Measurements from ENCODE around the gene ADARB1.

ADARB1 gene

DNA sequence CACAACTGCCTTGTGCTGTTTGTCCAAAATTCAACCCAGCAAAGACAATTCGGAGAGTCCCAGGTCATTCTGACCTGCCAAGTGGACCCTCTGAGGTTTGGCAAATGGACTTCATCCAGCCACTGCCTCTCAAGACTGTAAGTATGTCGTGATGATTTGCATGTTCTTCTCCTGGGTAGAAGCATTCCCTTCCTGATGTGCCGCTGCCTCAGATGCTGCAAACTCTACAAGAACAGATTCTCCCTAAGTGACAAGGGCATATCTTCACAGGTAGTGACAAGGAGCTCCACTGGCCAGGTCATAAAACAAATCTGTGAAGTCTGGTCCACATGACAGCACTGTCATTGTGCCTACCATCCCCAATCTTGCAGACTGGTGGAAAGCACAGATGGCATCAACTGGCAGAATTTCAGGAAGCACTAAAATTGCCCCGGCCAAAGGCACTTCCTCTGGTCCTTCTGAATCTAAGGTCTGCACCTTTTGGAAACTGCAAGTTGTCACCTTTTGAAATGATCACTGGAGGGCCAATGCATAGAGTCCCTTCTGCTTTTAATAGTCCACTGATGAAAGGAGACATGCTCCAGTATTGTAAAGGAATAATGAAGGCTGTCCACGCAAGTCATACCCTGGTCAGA, 185.9 kb downstream of the ADARB1 start:
- TF ChIP-seq ZNF70 (CRISPR knock-in tag; IDR thresholded peaks at IDR 0.05) (no peak), ZFP30 (CRISPR knock-in tag; IDR thresholded peaks at IDR 0.05) (no peak), ARNTL (CRISPR knock-in tag; IDR thresholded peaks at IDR 0.05; ENCODE audit: borderline replicate concordance, low read depth) (no peak), TCF4 (CRISPR knock-in tag; IDR thresholded peaks at IDR 0.05; ENCODE audit: borderline replicate concordance) (no peak), ISL1 (CRISPR knock-in tag; IDR thresholded peaks at IDR 0.05) (no peak), OSR1 (CRISPR knock-in tag; IDR thresholded peaks at IDR 0.05) (no peak), PPARA (CRISPR knock-in tag; IDR thresholded peaks at IDR 0.05; ENCODE audit: borderline replicate concordance) (no peak), ZNF565 (CRISPR knock-in tag; conservative IDR thresholded peaks at IDR 0.05; ENCODE audit: low read depth) (no peak), ESRRG (CRISPR knock-in tag; IDR thresholded peaks at IDR 0.05) (no peak), RARB (CRISPR knock-in tag; IDR thresholded peaks at IDR 0.05) (no peak)
- ATAC-seq: no peak

DNA sequence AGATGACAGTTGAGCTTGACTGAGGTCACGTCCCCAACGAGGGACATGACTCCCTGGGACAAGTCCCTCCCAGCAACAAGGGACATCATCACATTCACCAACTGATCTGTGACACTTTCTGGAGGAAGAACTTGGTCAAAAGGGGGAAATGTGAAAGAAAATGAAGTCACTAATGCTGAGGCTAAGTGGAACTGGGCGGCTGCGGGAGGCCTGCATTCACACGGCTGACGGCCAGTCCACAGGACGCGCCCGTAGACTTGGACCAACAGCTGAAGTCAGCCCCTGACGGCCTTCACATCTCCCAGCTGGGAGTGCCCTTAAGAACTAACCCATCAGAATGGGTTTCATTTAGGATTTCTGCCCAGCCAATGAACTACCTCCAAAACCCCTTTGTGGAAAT, 186.7 kb downstream of the ADARB1 start:
- no peak for TF ChIP-seq ZC3H10 (CRISPR knock-in tag; IDR thresholded peaks at IDR 0.05)
- no peak for ATAC-seq

DNA sequence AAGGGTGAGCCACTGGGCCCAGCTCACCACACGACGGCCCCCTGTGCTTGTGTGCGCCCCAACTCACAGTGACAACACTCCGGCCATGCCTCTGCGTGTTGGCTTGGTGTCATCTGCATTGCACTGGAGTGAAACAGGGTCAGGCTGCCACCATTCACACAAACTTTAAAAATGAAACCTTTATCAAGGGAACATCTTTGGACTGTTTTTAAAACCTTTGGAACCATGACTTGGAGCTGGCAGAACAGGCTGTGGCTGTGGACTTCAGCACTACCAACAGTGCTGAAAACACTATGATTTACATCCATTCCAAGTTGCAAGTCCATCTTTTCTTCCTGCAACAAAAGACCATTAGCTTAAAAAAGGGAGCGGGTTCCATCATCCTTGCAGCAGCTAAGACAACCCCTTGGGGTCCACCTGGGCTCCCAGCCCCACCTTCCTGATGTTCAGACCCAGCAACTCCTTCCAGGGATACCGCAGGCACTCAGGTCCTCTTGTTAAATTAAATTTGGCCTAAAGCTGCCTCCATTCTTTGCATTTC, 187.7 kb downstream of the ADARB1 start:
- TF ChIP-seq ZNF565 (CRISPR knock-in tag; conservative IDR thresholded peaks at IDR 0.05; ENCODE audit: low read depth) (no peak), ZC3H10 (CRISPR knock-in tag; IDR thresholded peaks at IDR 0.05) (no peak), PPARA (CRISPR knock-in tag; IDR thresholded peaks at IDR 0.05; ENCODE audit: borderline replicate concordance) (no peak), ZNF70 (CRISPR knock-in tag; IDR thresholded peaks at IDR 0.05) (no peak), ARNTL (CRISPR knock-in tag; IDR thresholded peaks at IDR 0.05; ENCODE audit: borderline replicate concordance, low read depth) (no peak), ZFP3 (CRISPR knock-in tag; IDR thresholded peaks at IDR 0.05) (no peak), ESRRG (CRISPR knock-in tag; IDR thresholded peaks at IDR 0.05) (no peak), GLIS3 (CRISPR knock-in tag; IDR thresholded peaks at IDR 0.05) (no peak), TOX (CRISPR knock-in tag; IDR thresholded peaks at IDR 0.05; ENCODE audit: borderline replicate concordance) (no peak), ZFP30 (CRISPR knock-in tag; IDR thresholded peaks at IDR 0.05) (no peak)
- TF ChIP-seq, protein P1, sequence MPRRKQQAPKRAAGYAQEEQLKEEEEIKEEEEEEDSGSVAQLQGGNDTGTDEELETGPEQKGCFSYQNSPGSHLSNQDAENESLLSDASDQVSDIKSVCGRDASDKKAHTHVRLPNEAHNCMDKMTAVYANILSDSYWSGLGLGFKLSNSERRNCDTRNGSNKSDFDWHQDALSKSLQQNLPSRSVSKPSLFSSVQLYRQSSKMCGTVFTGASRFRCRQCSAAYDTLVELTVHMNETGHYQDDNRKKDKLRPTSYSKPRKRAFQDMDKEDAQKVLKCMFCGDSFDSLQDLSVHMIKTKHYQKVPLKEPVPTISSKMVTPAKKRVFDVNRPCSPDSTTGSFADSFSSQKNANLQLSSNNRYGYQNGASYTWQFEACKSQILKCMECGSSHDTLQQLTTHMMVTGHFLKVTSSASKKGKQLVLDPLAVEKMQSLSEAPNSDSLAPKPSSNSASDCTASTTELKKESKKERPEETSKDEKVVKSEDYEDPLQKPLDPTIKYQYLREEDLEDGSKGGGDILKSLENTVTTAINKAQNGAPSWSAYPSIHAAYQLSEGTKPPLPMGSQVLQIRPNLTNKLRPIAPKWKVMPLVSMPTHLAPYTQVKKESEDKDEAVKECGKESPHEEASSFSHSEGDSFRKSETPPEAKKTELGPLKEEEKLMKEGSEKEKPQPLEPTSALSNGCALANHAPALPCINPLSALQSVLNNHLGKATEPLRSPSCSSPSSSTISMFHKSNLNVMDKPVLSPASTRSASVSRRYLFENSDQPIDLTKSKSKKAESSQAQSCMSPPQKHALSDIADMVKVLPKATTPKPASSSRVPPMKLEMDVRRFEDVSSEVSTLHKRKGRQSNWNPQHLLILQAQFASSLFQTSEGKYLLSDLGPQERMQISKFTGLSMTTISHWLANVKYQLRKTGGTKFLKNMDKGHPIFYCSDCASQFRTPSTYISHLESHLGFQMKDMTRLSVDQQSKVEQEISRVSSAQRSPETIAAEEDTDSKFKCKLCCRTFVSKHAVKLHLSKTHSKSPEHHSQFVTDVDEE (CRISPR knock-in tag; IDR thresholded peaks at IDR 0.05): no peak
- TF ChIP-seq, protein P2, sequence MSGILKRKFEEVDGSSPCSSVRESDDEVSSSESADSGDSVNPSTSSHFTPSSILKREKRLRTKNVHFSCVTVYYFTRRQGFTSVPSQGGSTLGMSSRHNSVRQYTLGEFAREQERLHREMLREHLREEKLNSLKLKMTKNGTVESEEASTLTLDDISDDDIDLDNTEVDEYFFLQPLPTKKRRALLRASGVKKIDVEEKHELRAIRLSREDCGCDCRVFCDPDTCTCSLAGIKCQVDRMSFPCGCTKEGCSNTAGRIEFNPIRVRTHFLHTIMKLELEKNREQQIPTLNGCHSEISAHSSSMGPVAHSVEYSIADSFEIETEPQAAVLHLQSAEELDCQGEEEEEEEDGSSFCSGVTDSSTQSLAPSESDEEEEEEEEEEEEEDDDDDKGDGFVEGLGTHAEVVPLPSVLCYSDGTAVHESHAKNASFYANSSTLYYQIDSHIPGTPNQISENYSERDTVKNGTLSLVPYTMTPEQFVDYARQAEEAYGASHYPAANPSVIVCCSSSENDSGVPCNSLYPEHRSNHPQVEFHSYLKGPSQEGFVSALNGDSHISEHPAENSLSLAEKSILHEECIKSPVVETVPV (CRISPR knock-in tag; IDR thresholded peaks at IDR 0.05): no peak
- ATAC-seq: no peak

DNA sequence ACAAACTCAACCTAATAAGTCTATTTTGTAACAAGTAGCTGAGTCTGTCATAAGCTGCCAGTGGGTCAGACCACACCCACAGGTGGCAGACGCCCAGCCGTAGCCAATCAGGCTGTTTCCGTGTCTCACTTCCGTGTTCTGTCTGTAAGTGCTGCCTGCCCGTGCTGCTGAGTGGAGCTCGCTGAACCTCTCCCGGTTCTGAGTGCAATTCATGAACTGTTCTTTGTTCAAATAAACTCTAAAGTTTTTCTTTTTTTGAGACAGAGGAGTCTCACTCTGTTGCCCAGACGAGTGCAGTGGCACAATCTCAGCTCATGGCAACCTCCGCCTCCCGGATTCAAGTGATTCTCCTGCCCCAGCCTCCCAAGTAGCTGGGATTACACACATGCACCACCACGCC, 188.2 kb downstream of the ADARB1 start:
- ATAC-seq: no peak
- TF ChIP-seq ZFP3 (CRISPR knock-in tag; IDR thresholded peaks at IDR 0.05): no peak
- TF ChIP-seq ZC3H10 (CRISPR knock-in tag; IDR thresholded peaks at IDR 0.05): no peak
- TF ChIP-seq, protein P2 (CRISPR knock-in tag; IDR thresholded peaks at IDR 0.05): no peak
- TF ChIP-seq ESRRG (CRISPR knock-in tag; IDR thresholded peaks at IDR 0.05): no peak
- no peak for TF ChIP-seq OSR1 (CRISPR knock-in tag; IDR thresholded peaks at IDR 0.05)

DNA sequence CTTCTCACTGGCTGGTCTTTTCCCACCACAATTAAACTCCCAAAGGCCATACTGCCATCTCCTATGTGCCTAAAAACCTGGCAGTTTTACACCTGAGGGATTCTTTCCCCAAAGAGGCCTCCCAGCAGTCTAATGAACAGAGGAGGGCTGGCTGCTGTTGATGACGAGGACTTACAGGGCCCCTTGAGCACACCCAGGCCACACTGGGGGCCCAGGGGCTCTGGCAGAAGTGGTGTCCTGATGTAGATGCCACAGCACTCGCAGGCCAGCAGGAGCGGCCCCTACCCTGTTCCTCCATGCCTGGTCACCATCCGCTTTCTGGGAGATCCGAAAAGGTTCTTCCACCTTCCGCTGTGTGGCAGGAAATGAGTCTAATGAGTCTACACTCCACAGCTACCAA, 189.2 kb downstream of the ADARB1 start:
- no peak for ATAC-seq
- TF ChIP-seq TOX (CRISPR knock-in tag; IDR thresholded peaks at IDR 0.05; ENCODE audit: borderline replicate concordance): no peak
- TF ChIP-seq CSDC2 (CRISPR knock-in tag; IDR thresholded peaks at IDR 0.05): no peak
- TF ChIP-seq PPARA (CRISPR knock-in tag; IDR thresholded peaks at IDR 0.05; ENCODE audit: borderline replicate concordance): no peak
- TF ChIP-seq, protein P3, sequence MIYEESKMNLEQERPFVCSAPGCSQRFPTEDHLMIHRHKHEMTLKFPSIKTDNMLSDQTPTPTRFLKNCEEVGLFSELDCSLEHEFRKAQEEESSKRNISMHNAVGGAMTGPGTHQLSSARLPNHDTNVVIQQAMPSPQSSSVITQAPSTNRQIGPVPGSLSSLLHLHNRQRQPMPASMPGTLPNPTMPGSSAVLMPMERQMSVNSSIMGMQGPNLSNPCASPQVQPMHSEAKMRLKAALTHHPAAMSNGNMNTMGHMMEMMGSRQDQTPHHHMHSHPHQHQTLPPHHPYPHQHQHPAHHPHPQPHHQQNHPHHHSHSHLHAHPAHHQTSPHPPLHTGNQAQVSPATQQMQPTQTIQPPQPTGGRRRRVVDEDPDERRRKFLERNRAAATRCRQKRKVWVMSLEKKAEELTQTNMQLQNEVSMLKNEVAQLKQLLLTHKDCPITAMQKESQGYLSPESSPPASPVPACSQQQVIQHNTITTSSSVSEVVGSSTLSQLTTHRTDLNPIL (CRISPR knock-in tag; IDR thresholded peaks at IDR 0.05; ENCODE audit: low read depth): no peak
- TF ChIP-seq ZNF565 (CRISPR knock-in tag; conservative IDR thresholded peaks at IDR 0.05; ENCODE audit: low read depth): no peak
- TF ChIP-seq, protein P4, sequence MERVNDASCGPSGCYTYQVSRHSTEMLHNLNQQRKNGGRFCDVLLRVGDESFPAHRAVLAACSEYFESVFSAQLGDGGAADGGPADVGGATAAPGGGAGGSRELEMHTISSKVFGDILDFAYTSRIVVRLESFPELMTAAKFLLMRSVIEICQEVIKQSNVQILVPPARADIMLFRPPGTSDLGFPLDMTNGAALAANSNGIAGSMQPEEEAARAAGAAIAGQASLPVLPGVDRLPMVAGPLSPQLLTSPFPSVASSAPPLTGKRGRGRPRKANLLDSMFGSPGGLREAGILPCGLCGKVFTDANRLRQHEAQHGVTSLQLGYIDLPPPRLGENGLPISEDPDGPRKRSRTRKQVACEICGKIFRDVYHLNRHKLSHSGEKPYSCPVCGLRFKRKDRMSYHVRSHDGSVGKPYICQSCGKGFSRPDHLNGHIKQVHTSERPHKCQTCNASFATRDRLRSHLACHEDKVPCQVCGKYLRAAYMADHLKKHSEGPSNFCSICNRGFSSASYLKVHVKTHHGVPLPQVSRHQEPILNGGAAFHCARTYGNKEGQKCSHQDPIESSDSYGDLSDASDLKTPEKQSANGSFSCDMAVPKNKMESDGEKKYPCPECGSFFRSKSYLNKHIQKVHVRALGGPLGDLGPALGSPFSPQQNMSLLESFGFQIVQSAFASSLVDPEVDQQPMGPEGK (CRISPR knock-in tag; IDR thresholded peaks at IDR 0.05; ENCODE audit: borderline replicate concordance): no peak
- no peak for TF ChIP-seq ZFP3 (CRISPR knock-in tag; IDR thresholded peaks at IDR 0.05)
- TF ChIP-seq ZC3H10 (CRISPR knock-in tag; IDR thresholded peaks at IDR 0.05): no peak
- TF ChIP-seq, protein P5, sequence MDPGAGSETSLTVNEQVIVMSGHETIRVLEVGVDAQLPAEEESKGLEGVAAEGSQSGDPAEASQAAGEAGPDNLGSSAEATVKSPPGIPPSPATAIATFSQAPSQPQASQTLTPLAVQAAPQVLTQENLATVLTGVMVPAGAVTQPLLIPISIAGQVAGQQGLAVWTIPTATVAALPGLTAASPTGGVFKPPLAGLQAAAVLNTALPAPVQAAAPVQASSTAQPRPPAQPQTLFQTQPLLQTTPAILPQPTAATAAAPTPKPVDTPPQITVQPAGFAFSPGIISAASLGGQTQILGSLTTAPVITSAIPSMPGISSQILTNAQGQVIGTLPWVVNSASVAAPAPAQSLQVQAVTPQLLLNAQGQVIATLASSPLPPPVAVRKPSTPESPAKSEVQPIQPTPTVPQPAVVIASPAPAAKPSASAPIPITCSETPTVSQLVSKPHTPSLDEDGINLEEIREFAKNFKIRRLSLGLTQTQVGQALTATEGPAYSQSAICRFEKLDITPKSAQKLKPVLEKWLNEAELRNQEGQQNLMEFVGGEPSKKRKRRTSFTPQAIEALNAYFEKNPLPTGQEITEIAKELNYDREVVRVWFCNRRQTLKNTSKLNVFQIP (CRISPR knock-in tag; IDR thresholded peaks at IDR 0.05; ENCODE audit: borderline replicate concordance, low read depth): no peak
- TF ChIP-seq ESRRG (CRISPR knock-in tag; IDR thresholded peaks at IDR 0.05): no peak
- no peak for TF ChIP-seq SNAI2 (CRISPR knock-in tag; IDR thresholded peaks at IDR 0.05)
